ENCODE measurements around the gene GOSR2.

GRCh38 chr17:46930051-46930450 is 7.1 kb downstream of the GOSR2 start:
- TF ChIP-seq, protein P1, sequence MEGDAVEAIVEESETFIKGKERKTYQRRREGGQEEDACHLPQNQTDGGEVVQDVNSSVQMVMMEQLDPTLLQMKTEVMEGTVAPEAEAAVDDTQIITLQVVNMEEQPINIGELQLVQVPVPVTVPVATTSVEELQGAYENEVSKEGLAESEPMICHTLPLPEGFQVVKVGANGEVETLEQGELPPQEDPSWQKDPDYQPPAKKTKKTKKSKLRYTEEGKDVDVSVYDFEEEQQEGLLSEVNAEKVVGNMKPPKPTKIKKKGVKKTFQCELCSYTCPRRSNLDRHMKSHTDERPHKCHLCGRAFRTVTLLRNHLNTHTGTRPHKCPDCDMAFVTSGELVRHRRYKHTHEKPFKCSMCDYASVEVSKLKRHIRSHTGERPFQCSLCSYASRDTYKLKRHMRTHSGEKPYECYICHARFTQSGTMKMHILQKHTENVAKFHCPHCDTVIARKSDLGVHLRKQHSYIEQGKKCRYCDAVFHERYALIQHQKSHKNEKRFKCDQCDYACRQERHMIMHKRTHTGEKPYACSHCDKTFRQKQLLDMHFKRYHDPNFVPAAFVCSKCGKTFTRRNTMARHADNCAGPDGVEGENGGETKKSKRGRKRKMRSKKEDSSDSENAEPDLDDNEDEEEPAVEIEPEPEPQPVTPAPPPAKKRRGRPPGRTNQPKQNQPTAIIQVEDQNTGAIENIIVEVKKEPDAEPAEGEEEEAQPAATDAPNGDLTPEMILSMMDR (conservative IDR thresholded peaks at IDR 0.05; ENCODE audit: low read depth, low read length), result no peak
- TF ChIP-seq SMC3 (IDR thresholded peaks at IDR 0.05; ENCODE audit: low read depth, low read length) (no peak), RAD21 (IDR thresholded peaks at IDR 0.05; ENCODE audit: low read length) (no peak), POLR2A (IDR thresholded peaks at IDR 0.05; ENCODE audit: low read depth, low read length) (no peak), MAZ (IDR thresholded peaks at IDR 0.05; ENCODE audit: borderline replicate concordance, low read depth, low read length) (no peak), CEBPB (IDR thresholded peaks at IDR 0.05; ENCODE audit: low read depth, low read length) (no peak), BHLHE40 (IDR thresholded peaks at IDR 0.05; ENCODE audit: low read depth, low read length) (no peak), MXI1 (IDR thresholded peaks at IDR 0.05; ENCODE audit: borderline replicate concordance, low read depth, low read length) (no peak)
- TF ChIP-seq, protein P2, sequence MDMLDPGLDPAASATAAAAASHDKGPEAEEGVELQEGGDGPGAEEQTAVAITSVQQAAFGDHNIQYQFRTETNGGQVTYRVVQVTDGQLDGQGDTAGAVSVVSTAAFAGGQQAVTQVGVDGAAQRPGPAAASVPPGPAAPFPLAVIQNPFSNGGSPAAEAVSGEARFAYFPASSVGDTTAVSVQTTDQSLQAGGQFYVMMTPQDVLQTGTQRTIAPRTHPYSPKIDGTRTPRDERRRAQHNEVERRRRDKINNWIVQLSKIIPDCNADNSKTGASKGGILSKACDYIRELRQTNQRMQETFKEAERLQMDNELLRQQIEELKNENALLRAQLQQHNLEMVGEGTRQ (IDR thresholded peaks at IDR 0.05; ENCODE audit: low read depth, low read length), result no peak
